Activated CD4-positive, alpha-beta T cell treated with anti-CD3 and anti-CD28 coated beads, Interleukin-2, amount 10 ng/mL, durations not matched to agents 7 days and 5 days (primary cell): ENCODE measurements around the gene UBTD1. TPM values are rescaled to one million over a fixed set of nuclear protein-coding genes. Genes with fewer than 3 reads are reported as not detected.

Experiments used
- CTCF ChIA-PET: fragments of 350-600 bp; sonication (Branson Sonifier 250); formaldehyde crosslinking; loops from one replicate; lab custom pipeline; 2021; ENCODE audit warnings: antibody characterized with exemption; lab: Charles Lee
- POLR2A ChIA-PET: fragments of 350-600 bp; sonication (Branson Sonifier 250); formaldehyde crosslinking; loops from one replicate; lab custom pipeline; 2021; ENCODE audit warnings: antibody characterized with exemption; lab: Charles Lee
- DNase-seq: peaks from one replicate; pipeline ENCODE4 v3.0.0-alpha.2; 2020
- H3K27ac Mint-ChIP-seq: one replicate; pipeline ENCODE4 v1.8.0; 2021; ENCODE audit warnings: mild to moderate bottlenecking, moderate library complexity, mixed read lengths
- H3K27me3 Mint-ChIP-seq: one replicate; pipeline ENCODE4 v1.8.0; 2021; ENCODE audit warnings: mixed read lengths
- H3K36me3 Mint-ChIP-seq: one replicate; pipeline ENCODE4 v1.8.0; 2021; ENCODE audit warnings: low read depth, mixed read lengths
- H3K4me1 Mint-ChIP-seq: one replicate; pipeline ENCODE4 v1.8.0; 2021; ENCODE audit warnings: mixed read lengths
- H3K4me3 Mint-ChIP-seq: one replicate; pipeline ENCODE4 v1.8.0; 2021; ENCODE audit warnings: mild to moderate bottlenecking, moderate library complexity, mixed read lengths
- H3K9me3 Mint-ChIP-seq: one replicate; pipeline ENCODE4 v1.8.0; 2021; ENCODE audit warnings: mixed read lengths
- total RNA-seq, 2 experiments: library from RNA; stranded (reverse); gene quantifications; one replicate each; pipeline ENCODE4 v1.2.3, GENCODE V29; 2021

Gene UBTD1
- total RNA-seq, 2 experiments from 2014 or later = 0.50 to 0.72 TPM

GRCh38 chr10:97485647-97486281 is 13.0 kb upstream of the UBTD1 start:
- no peak for DNase-seq
- CTCF ChIA-PET = interaction anchor here (0.8 kb wide), 1 partner anchor 13 kb away, joined by 3 read pairs; the partner anchor contains the start of gene UBTD1
- no peak overlapping the region for H3K4me3 Mint-ChIP-seq
- H3K27ac Mint-ChIP-seq = no peak overlapping the region
- POLR2A ChIA-PET = no interaction called here
- no peaks in the 10 kb centered on the region for H3K27me3 Mint-ChIP-seq
- H3K4me1 Mint-ChIP-seq = peaks cover 4% of the 10 kb centered on the region
- H3K36me3 Mint-ChIP-seq = peaks cover 6% of the 10 kb centered on the region
- no peaks in the 10 kb centered on the region for H3K9me3 Mint-ChIP-seq

- no peak for DNase-seq
- H3K27ac Mint-ChIP-seq = no peak overlapping the region
- peaks cover 24% of the 10 kb centered on the region for H3K4me1 Mint-ChIP-seq
- H3K27me3 Mint-ChIP-seq = no peaks in the 10 kb centered on the region
- ChIA-PET POLR2A (no interaction called here), CTCF (interaction anchor here (1.0 to 1.8 kb wide), 2 partner anchors 13 to 25 kb away, joined by 3 to 5 read pairs; no protein-coding TSS in a partner anchor)
- peaks cover 9% of the 10 kb centered on the region for H3K36me3 Mint-ChIP-seq
- no peaks in the 10 kb centered on the region for H3K9me3 Mint-ChIP-seq
- no peak overlapping the region for H3K4me3 Mint-ChIP-seq
Observed at GRCh38 chr10:97490592-97490991, 8.1 kb upstream of the UBTD1 start.

GRCh38 chr10:97494151-97494550 is 4.6 kb upstream of the UBTD1 start:
- Mint-ChIP-seq H3K4me1 (peaks cover 46% of the 10 kb centered on the region), H3K27ac (no peak overlapping the region), H3K36me3 (peaks cover 9% of the 10 kb centered on the region), H3K9me3 (no peaks in the 10 kb centered on the region), H3K4me3 (no peak overlapping the region), H3K27me3 (no peaks in the 10 kb centered on the region)
- no peak for DNase-seq
- POLR2A ChIA-PET = no interaction called here
- CTCF ChIA-PET = interaction anchor here (1.1 kb wide), 1 partner anchor 171 kb away, joined by 5 read pairs; no protein-coding TSS in a partner anchor

GRCh38 chr10:97494863-97495506 is 3.7 kb upstream of the UBTD1 start:
- CTCF ChIA-PET = interaction anchor here (1.1 kb wide), 1 partner anchor 170 kb away, joined by 5 read pairs; no protein-coding TSS in a partner anchor
- POLR2A ChIA-PET = no interaction called here
- Mint-ChIP-seq H3K4me1 (peaks cover 49% of the 10 kb centered on the region), H3K4me3 (peak overlapping the region; percentile 12), H3K9me3 (no peaks in the 10 kb centered on the region), H3K27ac (peak overlapping the region; percentile 68), H3K27me3 (peaks cover 5% of the 10 kb centered on the region), H3K36me3 (peaks cover 9% of the 10 kb centered on the region)
- peak; percentile 14 for DNase-seq

- ChIA-PET CTCF (no interaction called here), POLR2A (interaction anchor here (0.5 to 0.7 kb wide), 3 partner anchors 9 to 80 kb away, joined by 3 to 8 read pairs (median 3); no protein-coding TSS in a partner anchor)
- H3K36me3 Mint-ChIP-seq = peaks cover 9% of the 10 kb centered on the region
- DNase-seq = peak; percentile 83
- H3K27me3 Mint-ChIP-seq = peaks cover 29% of the 10 kb centered on the region
- H3K4me1 Mint-ChIP-seq = peaks cover 45% of the 10 kb centered on the region
- peak overlapping the region; percentile 99 for H3K4me3 Mint-ChIP-seq
- peak overlapping the region; percentile 98 for H3K27ac Mint-ChIP-seq
- no peaks in the 10 kb centered on the region for H3K9me3 Mint-ChIP-seq
Observed at GRCh38 chr10:97497572-97498075, 1.1 kb upstream of the UBTD1 start.

GRCh38 chr10:97498076-97498840 is 466 bp upstream of the UBTD1 start, which contains the start of gene MMS19:
TSS of gene MMS19 (minus strand) at chr10:97498422. CDS start at chr10:97498384, 38 bp downstream.
- ChIA-PET POLR2A (interaction anchor here (0.7 kb wide), 1 partner anchor 53 kb away, joined by 8 read pairs; no protein-coding TSS in a partner anchor), CTCF (interaction anchor here (1.0 to 1.5 kb wide), 3 partner anchors 12 to 17 kb away, joined by 3 to 6 read pairs (median 3); no protein-coding TSS in a partner anchor)
- Mint-ChIP-seq H3K27ac (peak within 1 kb of the TSS; percentile 98), H3K36me3 (peaks cover 9% of the 10 kb centered on the region), H3K27me3 (peaks cover 30% of the 10 kb centered on the region), H3K9me3 (no peaks in the 10 kb centered on the region), H3K4me1 (peaks cover 45% of the 10 kb centered on the region), H3K4me3 (peak within 1 kb of the TSS; percentile 99)
- DNase-seq = peak; percentile 98

GRCh38 chr10:97499561-97500296 is 1.0 kb downstream of the UBTD1 start:
- H3K9me3 Mint-ChIP-seq = no peaks in the 10 kb centered on the region
- H3K27ac Mint-ChIP-seq = no peak overlapping the region
- POLR2A ChIA-PET = no interaction called here
- peaks cover 30% of the 10 kb centered on the region for H3K27me3 Mint-ChIP-seq
- H3K4me3 Mint-ChIP-seq = peak overlapping the region; percentile 56
- H3K36me3 Mint-ChIP-seq = peaks cover 3% of the 10 kb centered on the region
- CTCF ChIA-PET = interaction anchor here (0.9 to 1.5 kb wide), 4 partner anchors 11 to 47 kb away, joined by 3 to 6 read pairs (median 3); no protein-coding TSS in a partner anchor
- no peak for DNase-seq
- peaks cover 37% of the 10 kb centered on the region for H3K4me1 Mint-ChIP-seq

GRCh38 chr10:97500297-97500575 is 1.5 kb downstream of the UBTD1 start:
- DNase-seq = no peak

GRCh38 chr10:97502916-97503315 is 4.2 kb downstream of the UBTD1 start:
- POLR2A ChIA-PET = no interaction called here
- Mint-ChIP-seq H3K4me3 (no peak overlapping the region), H3K4me1 (peaks cover 8% of the 10 kb centered on the region), H3K27me3 (peaks cover 33% of the 10 kb centered on the region), H3K27ac (no peak overlapping the region), H3K36me3 (no peaks in the 10 kb centered on the region), H3K9me3 (no peaks in the 10 kb centered on the region)
- no peak for DNase-seq
- CTCF ChIA-PET = interaction anchor here (1.4 kb wide), 1 partner anchor 9 kb away, joined by 7 read pairs; no protein-coding TSS in a partner anchor

More at GRCh38 chr10:97500297-97500575, 1.5 kb downstream of the UBTD1 start:
- Mint-ChIP-seq H3K4me3 (peak overlapping the region; percentile 56), H3K27me3 (peaks cover 30% of the 10 kb centered on the region), H3K9me3 (no peaks in the 10 kb centered on the region), H3K27ac (no peak overlapping the region), H3K4me1 (peaks cover 32% of the 10 kb centered on the region), H3K36me3 (no peaks in the 10 kb centered on the region)
- ChIA-PET CTCF (interaction anchor here (0.7 kb wide), 1 partner anchor 306 kb away, joined by 3 read pairs; no protein-coding TSS in a partner anchor), POLR2A (no interaction called here)

GRCh38 chr10:97503406-97503805 is 4.7 kb downstream of the UBTD1 start:
- Mint-ChIP-seq H3K4me1 (peaks cover 7% of the 10 kb centered on the region), H3K27me3 (peaks cover 33% of the 10 kb centered on the region), H3K36me3 (no peaks in the 10 kb centered on the region), H3K9me3 (no peaks in the 10 kb centered on the region), H3K27ac (no peak overlapping the region), H3K4me3 (no peak overlapping the region)
- ChIA-PET CTCF (interaction anchor here (1.4 kb wide), 1 partner anchor 9 kb away, joined by 7 read pairs; no protein-coding TSS in a partner anchor), POLR2A (no interaction called here)
- DNase-seq = no peak

GRCh38 chr10:97505152-97505551 is 6.4 kb downstream of the UBTD1 start:
- POLR2A ChIA-PET = no interaction called here
- H3K9me3 Mint-ChIP-seq = no peaks in the 10 kb centered on the region
- H3K27ac Mint-ChIP-seq = no peak overlapping the region
- H3K4me3 Mint-ChIP-seq = no peak overlapping the region
- peaks cover 27% of the 10 kb centered on the region for H3K27me3 Mint-ChIP-seq
- peaks cover 2% of the 10 kb centered on the region for H3K4me1 Mint-ChIP-seq
- no peak for DNase-seq
- no peaks in the 10 kb centered on the region for H3K36me3 Mint-ChIP-seq
- CTCF ChIA-PET = interaction anchor here (1.6 kb wide), 1 partner anchor 12 kb away, joined by 3 read pairs; no protein-coding TSS in a partner anchor
